ENCODE results near the gene CAPN11. TPM values are rescaled to one million over a fixed set of nuclear protein-coding genes. Genes with fewer than 3 reads are reported as not detected.

CAPN11 gene
- total and polyA plus RNA-seq, 2 experiments from 2014 or later: 1.1 to 1.7 TPM

DNA sequence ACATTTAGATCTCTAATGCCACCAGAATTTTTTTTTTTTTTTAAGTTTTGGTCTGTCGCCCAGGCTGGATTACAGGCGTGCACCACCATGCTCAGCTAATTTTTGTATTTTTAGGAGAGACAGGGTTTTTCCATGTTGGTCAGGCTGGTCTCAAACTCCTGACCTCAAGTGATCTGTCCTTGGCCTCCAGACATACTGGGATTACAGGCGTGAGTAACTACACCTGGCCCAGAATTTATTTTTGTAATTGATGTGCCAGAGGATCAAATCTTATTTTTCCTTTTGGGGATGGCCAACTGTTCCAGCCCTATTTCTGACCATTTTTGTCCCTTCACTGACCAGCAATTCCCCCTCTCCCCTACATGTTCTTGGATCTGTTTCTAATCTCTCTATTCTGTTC, 40.1 kb downstream of the CAPN11 start:
- Mint-ChIP-seq H3K9me3 (no peaks in the 10 kb centered on the region), H3K27me3 (ENCODE audit: insufficient read depth, low read depth, poor library complexity) (peaks cover 12% of the 10 kb centered on the region), H3K27ac (no peak overlapping the region), H3K4me3 (no peak overlapping the region), H3K36me3 (ENCODE audit: low read depth) (no peaks in the 10 kb centered on the region), H3K4me1 (peaks cover 32% of the 10 kb centered on the region)
- DNase-seq (ENCODE audit: low spot score): no peak
- H3K4me3 ChIP-seq: no peak overlapping the region
- peaks cover 32% of the 10 kb centered on the region for H3K4me1 ChIP-seq (ENCODE audit: insufficient read depth)
- no peaks in the 10 kb centered on the region for H3K36me3 ChIP-seq (ENCODE audit: insufficient read depth)
- H4K20me1 ChIP-seq (replicated peaks; ENCODE audit: insufficient read depth): no peaks in the 10 kb centered on the region
- no peak overlapping the region for H3K4me2 ChIP-seq
- no peaks in the 10 kb centered on the region for H3K9me2 ChIP-seq (ENCODE audit: insufficient read depth)
- TF ChIP-seq, protein P1, sequence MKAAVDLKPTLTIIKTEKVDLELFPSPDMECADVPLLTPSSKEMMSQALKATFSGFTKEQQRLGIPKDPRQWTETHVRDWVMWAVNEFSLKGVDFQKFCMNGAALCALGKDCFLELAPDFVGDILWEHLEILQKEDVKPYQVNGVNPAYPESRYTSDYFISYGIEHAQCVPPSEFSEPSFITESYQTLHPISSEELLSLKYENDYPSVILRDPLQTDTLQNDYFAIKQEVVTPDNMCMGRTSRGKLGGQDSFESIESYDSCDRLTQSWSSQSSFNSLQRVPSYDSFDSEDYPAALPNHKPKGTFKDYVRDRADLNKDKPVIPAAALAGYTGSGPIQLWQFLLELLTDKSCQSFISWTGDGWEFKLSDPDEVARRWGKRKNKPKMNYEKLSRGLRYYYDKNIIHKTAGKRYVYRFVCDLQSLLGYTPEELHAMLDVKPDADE (IDR thresholded peaks at IDR 0.05): no peak
- TF ChIP-seq, protein P2, sequence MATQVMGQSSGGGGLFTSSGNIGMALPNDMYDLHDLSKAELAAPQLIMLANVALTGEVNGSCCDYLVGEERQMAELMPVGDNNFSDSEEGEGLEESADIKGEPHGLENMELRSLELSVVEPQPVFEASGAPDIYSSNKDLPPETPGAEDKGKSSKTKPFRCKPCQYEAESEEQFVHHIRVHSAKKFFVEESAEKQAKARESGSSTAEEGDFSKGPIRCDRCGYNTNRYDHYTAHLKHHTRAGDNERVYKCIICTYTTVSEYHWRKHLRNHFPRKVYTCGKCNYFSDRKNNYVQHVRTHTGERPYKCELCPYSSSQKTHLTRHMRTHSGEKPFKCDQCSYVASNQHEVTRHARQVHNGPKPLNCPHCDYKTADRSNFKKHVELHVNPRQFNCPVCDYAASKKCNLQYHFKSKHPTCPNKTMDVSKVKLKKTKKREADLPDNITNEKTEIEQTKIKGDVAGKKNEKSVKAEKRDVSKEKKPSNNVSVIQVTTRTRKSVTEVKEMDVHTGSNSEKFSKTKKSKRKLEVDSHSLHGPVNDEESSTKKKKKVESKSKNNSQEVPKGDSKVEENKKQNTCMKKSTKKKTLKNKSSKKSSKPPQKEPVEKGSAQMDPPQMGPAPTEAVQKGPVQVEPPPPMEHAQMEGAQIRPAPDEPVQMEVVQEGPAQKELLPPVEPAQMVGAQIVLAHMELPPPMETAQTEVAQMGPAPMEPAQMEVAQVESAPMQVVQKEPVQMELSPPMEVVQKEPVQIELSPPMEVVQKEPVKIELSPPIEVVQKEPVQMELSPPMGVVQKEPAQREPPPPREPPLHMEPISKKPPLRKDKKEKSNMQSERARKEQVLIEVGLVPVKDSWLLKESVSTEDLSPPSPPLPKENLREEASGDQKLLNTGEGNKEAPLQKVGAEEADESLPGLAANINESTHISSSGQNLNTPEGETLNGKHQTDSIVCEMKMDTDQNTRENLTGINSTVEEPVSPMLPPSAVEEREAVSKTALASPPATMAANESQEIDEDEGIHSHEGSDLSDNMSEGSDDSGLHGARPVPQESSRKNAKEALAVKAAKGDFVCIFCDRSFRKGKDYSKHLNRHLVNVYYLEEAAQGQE (IDR thresholded peaks at IDR 0.05; ENCODE audit: unreplicated experiment): no peak
- TF ChIP-seq, protein P3, sequence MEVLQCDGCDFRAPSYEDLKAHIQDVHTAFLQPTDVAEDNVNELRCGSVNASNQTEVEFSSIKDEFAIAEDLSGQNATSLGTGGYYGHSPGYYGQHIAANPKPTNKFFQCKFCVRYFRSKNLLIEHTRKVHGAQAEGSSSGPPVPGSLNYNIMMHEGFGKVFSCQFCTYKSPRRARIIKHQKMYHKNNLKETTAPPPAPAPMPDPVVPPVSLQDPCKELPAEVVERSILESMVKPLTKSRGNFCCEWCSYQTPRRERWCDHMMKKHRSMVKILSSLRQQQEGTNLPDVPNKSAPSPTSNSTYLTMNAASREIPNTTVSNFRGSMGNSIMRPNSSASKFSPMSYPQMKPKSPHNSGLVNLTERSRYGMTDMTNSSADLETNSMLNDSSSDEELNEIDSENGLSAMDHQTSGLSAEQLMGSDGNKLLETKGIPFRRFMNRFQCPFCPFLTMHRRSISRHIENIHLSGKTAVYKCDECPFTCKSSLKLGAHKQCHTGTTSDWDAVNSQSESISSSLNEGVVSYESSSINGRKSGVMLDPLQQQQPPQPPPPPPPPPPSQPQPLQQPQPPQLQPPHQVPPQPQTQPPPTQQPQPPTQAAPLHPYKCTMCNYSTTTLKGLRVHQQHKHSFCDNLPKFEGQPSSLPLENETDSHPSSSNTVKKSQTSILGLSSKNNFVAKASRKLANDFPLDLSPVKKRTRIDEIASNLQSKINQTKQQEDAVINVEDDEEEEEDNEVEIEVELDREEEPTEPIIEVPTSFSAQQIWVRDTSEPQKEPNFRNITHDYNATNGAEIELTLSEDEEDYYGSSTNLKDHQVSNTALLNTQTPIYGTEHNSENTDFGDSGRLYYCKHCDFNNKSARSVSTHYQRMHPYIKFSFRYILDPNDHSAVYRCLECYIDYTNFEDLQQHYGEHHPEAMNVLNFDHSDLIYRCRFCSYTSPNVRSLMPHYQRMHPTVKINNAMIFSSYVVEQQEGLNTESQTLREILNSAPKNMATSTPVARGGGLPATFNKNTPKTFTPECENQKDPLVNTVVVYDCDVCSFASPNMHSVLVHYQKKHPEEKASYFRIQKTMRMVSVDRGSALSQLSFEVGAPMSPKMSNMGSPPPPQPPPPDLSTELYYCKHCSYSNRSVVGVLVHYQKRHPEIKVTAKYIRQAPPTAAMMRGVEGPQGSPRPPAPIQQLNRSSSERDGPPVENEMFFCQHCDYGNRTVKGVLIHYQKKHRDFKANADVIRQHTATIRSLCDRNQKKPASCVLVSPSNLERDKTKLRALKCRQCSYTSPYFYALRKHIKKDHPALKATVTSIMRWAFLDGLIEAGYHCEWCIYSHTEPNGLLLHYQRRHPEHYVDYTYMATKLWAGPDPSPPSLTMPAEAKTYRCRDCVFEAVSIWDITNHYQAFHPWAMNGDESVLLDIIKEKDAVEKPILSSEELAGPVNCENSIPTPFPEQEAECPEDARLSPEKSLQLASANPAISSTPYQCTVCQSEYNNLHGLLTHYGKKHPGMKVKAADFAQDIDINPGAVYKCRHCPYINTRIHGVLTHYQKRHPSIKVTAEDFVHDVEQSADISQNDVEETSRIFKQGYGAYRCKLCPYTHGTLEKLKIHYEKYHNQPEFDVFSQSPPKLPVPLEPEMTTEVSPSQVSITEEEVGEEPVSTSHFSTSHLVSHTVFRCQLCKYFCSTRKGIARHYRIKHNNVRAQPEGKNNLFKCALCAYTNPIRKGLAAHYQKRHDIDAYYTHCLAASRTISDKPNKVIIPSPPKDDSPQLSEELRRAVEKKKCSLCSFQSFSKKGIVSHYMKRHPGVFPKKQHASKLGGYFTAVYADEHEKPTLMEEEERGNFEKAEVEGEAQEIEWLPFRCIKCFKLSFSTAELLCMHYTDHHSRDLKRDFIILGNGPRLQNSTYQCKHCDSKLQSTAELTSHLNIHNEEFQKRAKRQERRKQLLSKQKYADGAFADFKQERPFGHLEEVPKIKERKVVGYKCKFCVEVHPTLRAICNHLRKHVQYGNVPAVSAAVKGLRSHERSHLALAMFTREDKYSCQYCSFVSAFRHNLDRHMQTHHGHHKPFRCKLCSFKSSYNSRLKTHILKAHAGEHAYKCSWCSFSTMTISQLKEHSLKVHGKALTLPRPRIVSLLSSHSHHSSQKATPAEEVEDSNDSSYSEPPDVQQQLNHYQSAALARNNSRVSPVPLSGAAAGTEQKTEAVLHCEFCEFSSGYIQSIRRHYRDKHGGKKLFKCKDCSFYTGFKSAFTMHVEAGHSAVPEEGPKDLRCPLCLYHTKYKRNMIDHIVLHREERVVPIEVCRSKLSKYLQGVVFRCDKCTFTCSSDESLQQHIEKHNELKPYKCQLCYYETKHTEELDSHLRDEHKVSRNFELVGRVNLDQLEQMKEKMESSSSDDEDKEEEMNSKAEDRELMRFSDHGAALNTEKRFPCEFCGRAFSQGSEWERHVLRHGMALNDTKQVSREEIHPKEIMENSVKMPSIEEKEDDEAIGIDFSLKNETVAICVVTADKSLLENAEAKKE (CRISPR knock-in tag; IDR thresholded peaks at IDR 0.05): no peak
- TF ChIP-seq, protein P4, sequence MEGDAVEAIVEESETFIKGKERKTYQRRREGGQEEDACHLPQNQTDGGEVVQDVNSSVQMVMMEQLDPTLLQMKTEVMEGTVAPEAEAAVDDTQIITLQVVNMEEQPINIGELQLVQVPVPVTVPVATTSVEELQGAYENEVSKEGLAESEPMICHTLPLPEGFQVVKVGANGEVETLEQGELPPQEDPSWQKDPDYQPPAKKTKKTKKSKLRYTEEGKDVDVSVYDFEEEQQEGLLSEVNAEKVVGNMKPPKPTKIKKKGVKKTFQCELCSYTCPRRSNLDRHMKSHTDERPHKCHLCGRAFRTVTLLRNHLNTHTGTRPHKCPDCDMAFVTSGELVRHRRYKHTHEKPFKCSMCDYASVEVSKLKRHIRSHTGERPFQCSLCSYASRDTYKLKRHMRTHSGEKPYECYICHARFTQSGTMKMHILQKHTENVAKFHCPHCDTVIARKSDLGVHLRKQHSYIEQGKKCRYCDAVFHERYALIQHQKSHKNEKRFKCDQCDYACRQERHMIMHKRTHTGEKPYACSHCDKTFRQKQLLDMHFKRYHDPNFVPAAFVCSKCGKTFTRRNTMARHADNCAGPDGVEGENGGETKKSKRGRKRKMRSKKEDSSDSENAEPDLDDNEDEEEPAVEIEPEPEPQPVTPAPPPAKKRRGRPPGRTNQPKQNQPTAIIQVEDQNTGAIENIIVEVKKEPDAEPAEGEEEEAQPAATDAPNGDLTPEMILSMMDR (conservative IDR thresholded peaks at IDR 0.05; ENCODE audit: low read depth in 2 of 2): no peak
- TF ChIP-seq NANOG (IDR thresholded peaks at IDR 0.05; ENCODE audit: borderline replicate concordance): no peak
- ATAC-seq: no peak
- 0 out of 2 replicates have a peak, but pooled peaks cover 5% of the 10 kb centered on the region for H3F3A ChIP-seq (replicated peaks; ENCODE audit: low read depth)
- no peaks in the 10 kb centered on the region for H3K27me3 ChIP-seq (ENCODE audit: insufficient read depth)
- H2AFZ ChIP-seq: no peak overlapping the region
- H3K27ac ChIP-seq (ENCODE audit: low read depth): no peak overlapping the region
- no peaks in the 10 kb centered on the region for H3K79me2 ChIP-seq (replicated peaks; ENCODE audit: insufficient read depth)

All from GM23338 (cell line).